Caco-2 (cell line): ENCODE data around the gene SMIM13. TPM values are rescaled to one million over a fixed set of nuclear protein-coding genes. Genes with fewer than 3 reads are reported as not detected.

Source experiments
- BruUV-seq: library from RNA; stranded (reverse); fragments of 400-500 nt; replicated peaks from 2 replicates; lab custom pipeline; 2021; lab: Mats Ljungman, UMichigan
- CTCF ChIA-PET: fragments of 300-600 bp; sonication (Branson Sonifier 250); formaldehyde crosslinking; loops from one replicate; lab custom pipeline; 2022; ENCODE audit warnings: antibody characterized with exemption; lab: Charles Lee
- POLR2A ChIA-PET: fragments of 300-600 bp; sonication (Branson Sonifier 250); formaldehyde crosslinking; loops from one replicate; lab custom pipeline; 2022; ENCODE audit warnings: antibody characterized with exemption; lab: Charles Lee
- DNase-seq, 2 experiments: peaks; one replicate each; pipeline versions ENCODE4 v3.0.0 to v3.0.0-alpha.2; 2020 to 2022
- H3K27me3 ChIP-seq: replicated peaks from 2 replicates; pipeline ENCODE4 v1.6.0; 2011; ENCODE audit warnings: low read length; ENCODE audit not compliant: control insufficient read depth, insufficient read depth
- H3K36me3 ChIP-seq: 2 replicates; pipeline ENCODE4 v1.5.1; 2011; ENCODE audit warnings: low read length; ENCODE audit not compliant: control insufficient read depth, insufficient read depth
- H3K4me1 ChIP-seq: fragments of 250-450 bp; sonication (Bioruptor Pico); 2 replicates; pipeline ENCODE4 v1.5.1; 2020; ENCODE audit warnings: mild to moderate bottlenecking
- H3K4me3 ChIP-seq: 2 replicates; pipeline ENCODE4 v1.5.1; 2011; ENCODE audit warnings: low read depth, mild to moderate bottlenecking, control low read depth, low read length
- H3K9me3 ChIP-seq: fragments of 250-450 bp; sonication (Bioruptor Pico); 2 replicates; pipeline ENCODE4 v1.5.1; 2020; ENCODE audit warnings: mild to moderate bottlenecking, moderate library complexity
- H3K27ac Mint-ChIP-seq: one replicate; pipeline ENCODE4 v1.8.0; 2022; ENCODE audit warnings: mixed read lengths; ENCODE audit not compliant: unreplicated experiment
- H3K27me3 Mint-ChIP-seq: one replicate; pipeline ENCODE4 v1.8.0; 2022; ENCODE audit warnings: mixed read lengths; ENCODE audit not compliant: insufficient read depth, unreplicated experiment
- H3K36me3 Mint-ChIP-seq: one replicate; pipeline ENCODE4 v1.8.0; 2022; ENCODE audit warnings: mild to moderate bottlenecking, mixed read lengths; ENCODE audit not compliant: insufficient read depth, unreplicated experiment
- H3K4me1 Mint-ChIP-seq: one replicate; pipeline ENCODE4 v1.8.0; 2022; ENCODE audit warnings: low read depth, mixed read lengths; ENCODE audit not compliant: unreplicated experiment
- H3K4me3 Mint-ChIP-seq: one replicate; pipeline ENCODE4 v1.8.0; 2022; ENCODE audit warnings: mild to moderate bottlenecking, moderate library complexity, mixed read lengths; ENCODE audit not compliant: unreplicated experiment
- H3K9me3 Mint-ChIP-seq: one replicate; pipeline ENCODE4 v1.8.0; 2022; ENCODE audit warnings: mixed read lengths; ENCODE audit not compliant: unreplicated experiment
- intact Hi-C: fragments of 100-400 bp; cut with micrococcal nuclease; formaldehyde crosslinking; loops from one replicate; pipeline ENCODE4 v1.10.0; 2022; ENCODE audit not compliant: unreplicated experiment
- total RNA-seq: library from RNA; stranded (reverse); gene quantifications from 2 replicates; pipeline ENCODE4 v1.2.3, GENCODE V29; 2022
- TF ChIP-seq, protein P1 (sequence below), 2 experiments: fragments of 200-600 bp in 1 of 2; IDR thresholded peaks; 1 replicate in 1 of 2; 2 replicates in 1 of 2; pipeline versions ENCODE4 v1.5.1 to v1.8.0; 2011 to 2022; ENCODE audit warnings: antibody characterized with exemption in 1 of 2, control low read depth in 1 of 2, inconsistent platforms in 1 of 2, low read depth in 1 of 2, low read length in 1 of 2, mild to moderate bottlenecking in 1 of 2, moderate library complexity in 1 of 2; ENCODE audit not compliant: insufficient read depth in 1 of 2, severe bottlenecking in 1 of 2, unreplicated experiment in 1 of 2

Gene SMIM13
- total RNA-seq, 1 experiment from 2014 or later: 18.8 TPM

DNA sequence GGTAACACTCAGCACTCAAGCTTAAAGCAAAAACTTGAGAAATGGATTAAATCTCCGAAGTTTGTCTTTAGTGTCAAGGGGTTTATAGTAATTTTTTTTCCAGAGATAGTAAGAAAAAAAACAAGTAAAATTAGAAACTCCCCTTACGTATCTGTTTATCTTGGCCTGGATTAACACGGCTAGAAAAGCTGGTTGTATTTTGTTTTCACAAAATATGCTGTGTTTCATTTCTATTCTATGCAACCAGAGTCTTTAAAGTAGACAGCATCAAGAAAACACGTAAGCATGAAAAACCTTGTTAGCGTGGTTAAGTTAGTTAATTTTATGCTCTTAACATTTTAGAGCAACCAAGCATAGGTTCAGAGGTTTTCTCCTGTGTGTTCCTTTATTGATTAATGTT is 39.6 kb downstream of the SMIM13 start:
- Mint-ChIP-seq H3K27me3 (no peaks in the 10 kb centered on the region), H3K27ac (no peak overlapping the region), H3K36me3 (peaks cover 8% of the 10 kb centered on the region), H3K4me1 (no peaks in the 10 kb centered on the region), H3K4me3 (no peak overlapping the region), H3K9me3 (no peaks in the 10 kb centered on the region)
- Histone ChIP-seq H3K27me3 (no peaks in the 10 kb centered on the region), H3K4me3 (no peak overlapping the region), H3K9me3 (no peaks in the 10 kb centered on the region), H3K36me3 (no peaks in the 10 kb centered on the region; the same call in 1 of the 2 replicates), H3K4me1 (no peaks in the 10 kb centered on the region)
- BruUV-seq: no TSS peak
- ChIA-PET CTCF (no interaction called here), POLR2A (no interaction called here)
- DNase-seq: no peak
- intact Hi-C loops: no loop called here
- TF ChIP-seq, protein P1, sequence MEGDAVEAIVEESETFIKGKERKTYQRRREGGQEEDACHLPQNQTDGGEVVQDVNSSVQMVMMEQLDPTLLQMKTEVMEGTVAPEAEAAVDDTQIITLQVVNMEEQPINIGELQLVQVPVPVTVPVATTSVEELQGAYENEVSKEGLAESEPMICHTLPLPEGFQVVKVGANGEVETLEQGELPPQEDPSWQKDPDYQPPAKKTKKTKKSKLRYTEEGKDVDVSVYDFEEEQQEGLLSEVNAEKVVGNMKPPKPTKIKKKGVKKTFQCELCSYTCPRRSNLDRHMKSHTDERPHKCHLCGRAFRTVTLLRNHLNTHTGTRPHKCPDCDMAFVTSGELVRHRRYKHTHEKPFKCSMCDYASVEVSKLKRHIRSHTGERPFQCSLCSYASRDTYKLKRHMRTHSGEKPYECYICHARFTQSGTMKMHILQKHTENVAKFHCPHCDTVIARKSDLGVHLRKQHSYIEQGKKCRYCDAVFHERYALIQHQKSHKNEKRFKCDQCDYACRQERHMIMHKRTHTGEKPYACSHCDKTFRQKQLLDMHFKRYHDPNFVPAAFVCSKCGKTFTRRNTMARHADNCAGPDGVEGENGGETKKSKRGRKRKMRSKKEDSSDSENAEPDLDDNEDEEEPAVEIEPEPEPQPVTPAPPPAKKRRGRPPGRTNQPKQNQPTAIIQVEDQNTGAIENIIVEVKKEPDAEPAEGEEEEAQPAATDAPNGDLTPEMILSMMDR (IDR thresholded peaks at IDR 0.05; ENCODE audit: insufficient read depth in 1 of 2, low read depth in 1 of 2, low read length in 1 of 2, severe bottlenecking in 1 of 2, unreplicated experiment in 1 of 2): no peak

DNA sequence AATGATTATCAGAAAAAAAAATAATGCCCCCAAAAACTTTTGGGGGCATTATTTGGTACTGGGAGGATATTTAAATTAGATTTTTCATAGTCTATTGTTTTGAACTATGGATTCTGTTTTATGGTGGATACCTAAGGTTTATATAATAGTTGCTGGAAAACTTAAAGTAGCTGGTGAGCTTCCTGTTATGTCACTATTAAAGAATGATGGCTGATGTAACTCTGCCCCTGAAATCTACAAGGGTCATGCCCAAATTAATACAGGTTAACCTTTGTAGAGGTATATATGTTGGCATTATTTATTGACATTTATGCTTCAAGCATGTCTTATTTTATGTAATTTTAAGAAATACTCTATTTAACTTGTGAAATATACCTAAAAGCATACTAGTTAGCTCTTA is 43.2 kb downstream of the SMIM13 start:
- H3K4me1 Mint-ChIP-seq: peaks cover 8% of the 10 kb centered on the region
- Histone ChIP-seq H3K4me1 (no peaks in the 10 kb centered on the region), H3K27me3 (no peaks in the 10 kb centered on the region), H3K36me3 (no peaks in the 10 kb centered on the region; the same call in 1 of the 2 replicates), H3K4me3 (no peak overlapping the region), H3K9me3 (no peaks in the 10 kb centered on the region)
- H3K27ac Mint-ChIP-seq: no peak overlapping the region
- TF ChIP-seq, protein P1 (IDR thresholded peaks at IDR 0.05; ENCODE audit: insufficient read depth in 1 of 2, low read depth in 1 of 2, low read length in 1 of 2, severe bottlenecking in 1 of 2, unreplicated experiment in 1 of 2): no peak
- ChIA-PET POLR2A (no interaction called here), CTCF (no interaction called here)
- peaks cover 8% of the 10 kb centered on the region for H3K36me3 Mint-ChIP-seq
- no peak for DNase-seq
- H3K4me3 Mint-ChIP-seq: no peak overlapping the region
- no peaks in the 10 kb centered on the region for H3K27me3 Mint-ChIP-seq
- intact Hi-C loops: no loop called here
- no TSS peak for BruUV-seq
- H3K9me3 Mint-ChIP-seq: no peaks in the 10 kb centered on the region

DNA sequence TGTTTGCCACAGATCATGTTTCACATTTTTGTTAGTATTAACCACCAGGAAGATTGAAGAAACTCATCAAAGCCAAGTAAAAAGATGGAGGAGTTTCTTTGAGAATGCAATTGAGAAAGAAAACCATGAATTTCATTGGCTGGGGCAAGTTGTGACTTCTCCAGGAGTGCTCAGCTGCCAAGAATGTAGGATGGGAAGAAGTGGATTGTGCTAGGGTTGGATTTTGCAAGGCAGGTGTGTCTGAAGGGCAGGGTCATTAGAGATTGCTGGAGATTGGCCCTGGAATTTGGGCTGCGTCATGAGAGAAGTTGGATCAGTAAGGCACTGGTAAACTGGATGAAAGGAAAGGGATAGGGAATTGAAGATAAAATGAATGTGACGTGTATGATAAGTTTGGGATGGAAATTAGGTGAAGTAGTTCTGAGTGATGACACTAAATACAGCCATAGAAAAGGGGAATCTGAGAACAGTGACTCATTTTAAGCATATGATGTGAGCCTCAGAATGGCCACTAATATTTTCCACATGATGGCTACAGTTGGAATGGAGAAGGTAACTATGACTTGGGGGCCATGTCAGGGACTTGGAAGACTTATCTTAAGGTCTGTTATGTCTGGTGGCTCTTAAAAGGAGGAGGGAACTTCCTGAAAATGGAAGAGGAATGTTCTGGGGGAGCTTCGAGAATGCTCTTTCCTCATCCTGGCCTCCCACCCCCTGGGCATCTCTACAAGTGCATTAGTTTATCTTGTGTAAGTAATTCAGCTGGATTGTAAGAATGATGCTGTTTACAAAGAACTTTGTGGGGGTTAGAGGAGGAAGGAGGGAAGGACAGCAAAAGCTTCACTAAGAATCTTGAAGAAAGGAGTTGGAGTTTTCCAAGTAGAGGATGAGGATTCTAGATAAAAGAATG is 45.7 kb downstream of the SMIM13 start:
- peak overlapping the region; percentile 19 for H3K27ac Mint-ChIP-seq

More for the DNA sequence above, 45.7 kb downstream of the SMIM13 start:
- Mint-ChIP-seq H3K4me1 (peaks cover 16% of the 10 kb centered on the region), H3K9me3 (no peaks in the 10 kb centered on the region), H3K36me3 (peaks cover 8% of the 10 kb centered on the region), H3K27me3 (no peaks in the 10 kb centered on the region), H3K4me3 (no peak overlapping the region)
- no peak overlapping the region for H3K4me3 ChIP-seq
- ChIA-PET CTCF (no interaction called here), POLR2A (no interaction called here)
- H3K27me3 ChIP-seq: no peaks in the 10 kb centered on the region
- BruUV-seq: no TSS peak
- intact Hi-C loops: no loop called here
- no peak for DNase-seq
- H3K9me3 ChIP-seq: no peaks in the 10 kb centered on the region
- H3K36me3 ChIP-seq: no peaks in the 10 kb centered on the region; the same call in 1 of the 2 replicates
- TF ChIP-seq, protein P1 (IDR thresholded peaks at IDR 0.05; ENCODE audit: insufficient read depth in 1 of 2, low read depth in 1 of 2, low read length in 1 of 2, severe bottlenecking in 1 of 2, unreplicated experiment in 1 of 2): no peak
- H3K4me1 ChIP-seq: peaks cover 10% of the 10 kb centered on the region; the same call in 1 of the 2 replicates
